C4-2B (cell line): Measurements from ENCODE around the gene HNRNPA3.
A peak's percentile ranks its signal among the peaks of the same experiment; 100 is the strongest.

ENCODE experiments used
- ZFX ChIP-seq: fragments of 450-650 bp; IDR thresholded peaks from 2 replicates; pipeline ENCODE4 v1.6.1; 2017
- TF ChIP-seq, protein P1 (sequence below): fragments of 450-650 bp; conservative IDR thresholded peaks from 2 replicates; pipeline ENCODE4 v1.5.1; 2017; ENCODE audit warnings: mild to moderate bottlenecking

DNA sequence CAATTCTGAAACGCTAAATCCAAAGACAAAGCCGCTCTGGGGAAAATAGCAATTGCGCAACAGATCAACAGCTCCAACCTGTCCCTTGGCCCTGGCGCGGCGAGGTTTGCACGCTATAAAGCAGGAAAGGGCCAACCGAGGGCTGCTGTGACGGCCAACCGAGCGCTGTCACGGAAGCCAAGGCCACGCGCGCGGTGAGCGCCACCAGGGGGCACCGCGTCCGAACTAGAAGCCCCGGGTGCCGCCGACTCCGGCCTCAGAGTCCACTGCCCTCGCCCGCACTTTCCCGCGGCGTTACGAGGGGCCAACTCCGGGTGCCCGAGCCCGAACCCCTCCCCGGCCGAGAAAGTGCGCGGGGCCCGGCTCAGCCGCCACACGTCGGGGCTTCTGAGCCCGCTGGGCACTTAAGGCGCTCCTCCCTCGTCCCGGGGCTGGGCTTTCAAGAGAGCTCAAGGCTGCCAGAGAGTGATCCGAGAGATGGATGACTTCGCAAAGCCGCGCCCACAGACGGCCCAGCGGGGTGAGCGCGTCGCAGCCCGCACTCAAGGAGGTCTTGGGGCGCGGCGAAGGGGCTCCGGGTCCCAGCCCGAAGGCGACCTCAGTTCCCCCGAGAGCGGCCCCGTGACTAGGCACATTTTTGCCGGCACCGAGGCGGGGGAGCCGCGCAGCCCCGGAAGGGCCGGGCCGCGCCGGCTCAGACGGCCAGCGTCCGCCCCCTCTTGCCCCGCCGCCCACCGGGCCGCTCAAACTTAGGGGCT, 51.0 kb downstream of the HNRNPA3 start:
- TF ChIP-seq, protein P1, sequence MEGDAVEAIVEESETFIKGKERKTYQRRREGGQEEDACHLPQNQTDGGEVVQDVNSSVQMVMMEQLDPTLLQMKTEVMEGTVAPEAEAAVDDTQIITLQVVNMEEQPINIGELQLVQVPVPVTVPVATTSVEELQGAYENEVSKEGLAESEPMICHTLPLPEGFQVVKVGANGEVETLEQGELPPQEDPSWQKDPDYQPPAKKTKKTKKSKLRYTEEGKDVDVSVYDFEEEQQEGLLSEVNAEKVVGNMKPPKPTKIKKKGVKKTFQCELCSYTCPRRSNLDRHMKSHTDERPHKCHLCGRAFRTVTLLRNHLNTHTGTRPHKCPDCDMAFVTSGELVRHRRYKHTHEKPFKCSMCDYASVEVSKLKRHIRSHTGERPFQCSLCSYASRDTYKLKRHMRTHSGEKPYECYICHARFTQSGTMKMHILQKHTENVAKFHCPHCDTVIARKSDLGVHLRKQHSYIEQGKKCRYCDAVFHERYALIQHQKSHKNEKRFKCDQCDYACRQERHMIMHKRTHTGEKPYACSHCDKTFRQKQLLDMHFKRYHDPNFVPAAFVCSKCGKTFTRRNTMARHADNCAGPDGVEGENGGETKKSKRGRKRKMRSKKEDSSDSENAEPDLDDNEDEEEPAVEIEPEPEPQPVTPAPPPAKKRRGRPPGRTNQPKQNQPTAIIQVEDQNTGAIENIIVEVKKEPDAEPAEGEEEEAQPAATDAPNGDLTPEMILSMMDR = peak; percentile 89
- no peak for TF ChIP-seq ZFX
